HCT116 (cell line): ENCODE results near the gene SSH2.

Source experiments
- CTCF ChIP-seq, 3 experiments: fragments of 200-600 bp in 1 of 3; sonication (generic) in 1 of 3; IDR thresholded peaks in 2 of 3; conservative IDR thresholded peaks in 1 of 3; 2 replicates each; pipeline ENCODE4 v1.5.1; 2012 to 2017; ENCODE audit warnings: low read depth in 2 of 3, low read length in 2 of 3, antibody characterized with exemption in 1 of 3, borderline replicate concordance in 1 of 3, control low read depth in 1 of 3, mild to moderate bottlenecking in 1 of 3, mixed read lengths in 1 of 3, mixed run types in 1 of 3, moderate library complexity in 1 of 3; ENCODE audit not compliant: insufficient read depth in 1 of 3
- RAD21 ChIP-seq: IDR thresholded peaks from 2 replicates; pipeline ENCODE4 v1.6.1; 2012; ENCODE audit warnings: low read depth, mild to moderate bottlenecking
- SP1 ChIP-seq: IDR thresholded peaks from 2 replicates; pipeline ENCODE4 v1.6.1; 2012; ENCODE audit warnings: low read depth

GRCh38 chr17:29761040-29761761 lies 168.8 kb downstream of the SSH2 start:
- TF ChIP-seq RAD21 (no peak), CTCF (IDR thresholded peaks at IDR 0.05 in 2 of 3, conservative IDR thresholded peaks at IDR 0.05 in 1 of 3; ENCODE audit: borderline replicate concordance in 1 of 3, insufficient read depth in 1 of 3, low read depth in 2 of 3, low read length in 2 of 3) (no peak), SP1 (no peak)
